OCI-LY1 (cell line): Measurements from ENCODE around the gene DIAPH1.
A peak's percentile ranks its signal among the peaks of the same experiment; 100 is the strongest.

ENCODE experiments used
- H2AFZ ChIP-seq: fragments of 200-600 bp; sonication (generic), shearing (Covaris generic); 2 replicates; pipeline ENCODE4 v1.6.0; 2014; ENCODE audit warnings: antibody characterized with exemption, mild to moderate bottlenecking, low read length
- H3F3A ChIP-seq: fragments of 200-600 bp; sonication (generic), shearing (Covaris generic); 2 replicates; pipeline ENCODE4 v1.6.0; 2014; ENCODE audit warnings: mild to moderate bottlenecking, antibody characterized with exemption, low read length, moderate library complexity; ENCODE audit not compliant: insufficient read depth
- H3K27ac ChIP-seq: fragments of 200-600 bp; sonication (generic); 2 replicates; pipeline ENCODE4 v1.5.1; 2014; ENCODE audit warnings: low read length, mixed run types, mild to moderate bottlenecking, low read depth; ENCODE audit not compliant: poor library complexity, severe bottlenecking
- H3K27me3 ChIP-seq: fragments of 200-600 bp; sonication (generic); 2 replicates; pipeline ENCODE4 v1.6.0; 2014; ENCODE audit warnings: antibody characterized with exemption, mild to moderate bottlenecking, low read length, moderate library complexity; ENCODE audit not compliant: insufficient read depth
- H3K36me3 ChIP-seq: fragments of 200-600 bp; sonication (generic); 2 replicates; pipeline ENCODE4 v1.6.1; 2014; ENCODE audit warnings: mild to moderate bottlenecking, antibody characterized with exemption, low read length, moderate library complexity, mixed read lengths; ENCODE audit not compliant: insufficient read depth
- H3K4me1 ChIP-seq: fragments of 200-600 bp; sonication (generic); 2 replicates; pipeline ENCODE4 v1.5.1; 2014; ENCODE audit warnings: mild to moderate bottlenecking, low read length, moderate library complexity; ENCODE audit not compliant: insufficient read depth, severe bottlenecking
- H3K4me2 ChIP-seq: fragments of 200-600 bp; sonication (generic), shearing (Covaris generic); 2 replicates; pipeline ENCODE4 v1.6.1; 2014; ENCODE audit warnings: low read length
- H3K4me3 ChIP-seq: fragments of 200-600 bp; sonication (generic); 2 replicates; pipeline ENCODE4 v1.5.1; 2014; ENCODE audit warnings: low read length, low read depth, mild to moderate bottlenecking, mixed read lengths; ENCODE audit not compliant: poor library complexity, severe bottlenecking
- H3K79me2 ChIP-seq: fragments of 200-600 bp; shearing (Covaris generic); 2 replicates; pipeline ENCODE4 v1.6.1; 2016; ENCODE audit warnings: mixed run types, low read length, mixed read lengths; ENCODE audit not compliant: insufficient read depth
- H3K9ac ChIP-seq: fragments of 200-600 bp; sonication (generic), shearing (Covaris generic); 2 replicates; pipeline ENCODE4 v1.6.1; 2014; ENCODE audit warnings: mild to moderate bottlenecking, low read length, mixed read lengths
- H3K9me2 ChIP-seq: fragments of 200-600 bp; sonication (generic), shearing (Covaris generic); 2 replicates; pipeline ENCODE4 v1.6.1; 2014; ENCODE audit warnings: low read depth, mild to moderate bottlenecking, low read length, mixed read lengths
- H3K9me3 ChIP-seq: fragments of 200-600 bp; shearing (Covaris generic); 2 replicates; pipeline ENCODE4 v1.6.1; 2014; ENCODE audit warnings: low read length, mixed read lengths
- H4K20me1 ChIP-seq: fragments of 200-600 bp; sonication (generic), shearing (Covaris generic); 2 replicates; pipeline ENCODE4 v1.6.0; 2016; ENCODE audit warnings: mild to moderate bottlenecking, low read length; ENCODE audit not compliant: insufficient read depth
- EZH2 ChIP-seq: fragments of 200-600 bp; sonication (generic), shearing (Covaris generic); IDR thresholded peaks from 2 replicates; pipeline ENCODE4 v1.8.0; 2017; ENCODE audit warnings: borderline replicate concordance, mixed run types, mild to moderate bottlenecking, antibody characterized with exemption, low read length, moderate library complexity, mixed read lengths
- TF ChIP-seq, protein P1 (sequence below): fragments of 200-600 bp; sonication (generic), shearing (Covaris generic); IDR thresholded peaks from 2 replicates; pipeline ENCODE4 v1.5.1; 2017; ENCODE audit warnings: mild to moderate bottlenecking, antibody characterized with exemption, low read length, moderate library complexity, mixed read lengths

DIAPH1 gene

DNA sequence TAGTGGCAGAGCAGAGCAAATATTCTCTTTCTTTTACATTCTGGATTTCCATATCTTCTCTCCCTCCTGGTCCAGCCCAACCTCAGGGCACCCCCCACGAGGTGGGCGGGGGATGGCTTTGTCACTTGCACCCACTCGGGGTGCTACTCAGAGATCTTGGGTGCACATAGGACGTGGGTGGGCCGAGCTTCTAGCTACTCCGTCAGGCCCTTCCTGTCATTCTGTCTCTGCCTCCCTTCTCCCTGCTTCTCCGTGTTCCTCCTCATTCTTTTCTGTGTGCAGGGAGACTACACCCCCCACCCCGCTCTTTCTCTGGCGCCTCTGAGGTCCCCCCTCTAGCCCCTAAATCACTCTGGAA lies 110.4 kb downstream of the DIAPH1 start:
- Histone ChIP-seq H3F3A (no peaks in the 10 kb centered on the region), H3K4me1 (peaks cover 83% of the 10 kb centered on the region), H3K79me2 (no peaks in the 10 kb centered on the region), H4K20me1 (no peaks in the 10 kb centered on the region), H3K4me2 (peak overlapping the region; percentile 86), H3K27ac (peak overlapping the region; percentile 90), H2AFZ (no peak overlapping the region), H3K9me3 (no peaks in the 10 kb centered on the region), H3K9ac (peak overlapping the region; percentile 48; the same call in 1 of the 2 replicates), H3K36me3 (no peaks in the 10 kb centered on the region), H3K4me3 (peak overlapping the region; percentile 56), H3K27me3 (no peaks in the 10 kb centered on the region), H3K9me2 (no peaks in the 10 kb centered on the region)
- TF ChIP-seq, protein P1, sequence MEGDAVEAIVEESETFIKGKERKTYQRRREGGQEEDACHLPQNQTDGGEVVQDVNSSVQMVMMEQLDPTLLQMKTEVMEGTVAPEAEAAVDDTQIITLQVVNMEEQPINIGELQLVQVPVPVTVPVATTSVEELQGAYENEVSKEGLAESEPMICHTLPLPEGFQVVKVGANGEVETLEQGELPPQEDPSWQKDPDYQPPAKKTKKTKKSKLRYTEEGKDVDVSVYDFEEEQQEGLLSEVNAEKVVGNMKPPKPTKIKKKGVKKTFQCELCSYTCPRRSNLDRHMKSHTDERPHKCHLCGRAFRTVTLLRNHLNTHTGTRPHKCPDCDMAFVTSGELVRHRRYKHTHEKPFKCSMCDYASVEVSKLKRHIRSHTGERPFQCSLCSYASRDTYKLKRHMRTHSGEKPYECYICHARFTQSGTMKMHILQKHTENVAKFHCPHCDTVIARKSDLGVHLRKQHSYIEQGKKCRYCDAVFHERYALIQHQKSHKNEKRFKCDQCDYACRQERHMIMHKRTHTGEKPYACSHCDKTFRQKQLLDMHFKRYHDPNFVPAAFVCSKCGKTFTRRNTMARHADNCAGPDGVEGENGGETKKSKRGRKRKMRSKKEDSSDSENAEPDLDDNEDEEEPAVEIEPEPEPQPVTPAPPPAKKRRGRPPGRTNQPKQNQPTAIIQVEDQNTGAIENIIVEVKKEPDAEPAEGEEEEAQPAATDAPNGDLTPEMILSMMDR, result no peak
- TF ChIP-seq EZH2, result no peak

DNA sequence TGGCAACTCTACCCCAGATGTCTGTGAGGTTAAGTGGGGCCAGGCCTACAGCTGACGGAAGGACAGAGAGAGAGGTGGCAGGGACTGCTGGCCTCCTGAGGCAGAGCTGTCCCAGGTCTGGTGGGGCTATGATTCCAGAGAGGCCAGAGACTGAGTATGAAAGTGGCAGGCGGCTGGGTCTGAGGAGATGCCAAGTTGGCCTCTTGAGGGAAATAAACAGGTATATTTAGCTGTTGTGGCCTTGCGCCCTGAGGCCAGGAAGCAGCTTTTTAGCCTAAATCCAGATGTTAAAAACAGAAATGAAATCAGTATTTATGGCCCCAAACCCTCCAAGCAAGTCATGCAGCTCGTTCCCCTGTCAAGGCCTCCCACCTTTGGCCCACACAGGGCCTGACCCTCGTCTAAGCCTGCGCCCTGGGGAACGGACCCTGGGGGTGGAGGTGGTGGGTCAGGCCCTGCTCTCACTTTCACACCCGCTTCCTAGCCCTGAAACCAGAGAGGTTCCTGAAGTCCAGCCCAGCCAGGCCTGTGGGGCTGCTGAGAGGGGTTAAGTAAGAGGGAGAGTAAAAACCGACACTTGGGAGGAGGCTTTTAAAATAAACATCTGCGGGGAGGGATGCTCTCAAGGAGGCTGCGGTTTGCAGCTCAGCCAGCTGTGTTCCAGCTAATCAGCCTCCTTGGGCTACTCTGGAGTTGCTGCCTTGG lies 111.3 kb downstream of the DIAPH1 start:
- peak overlapping the region; percentile 48 for H3K9ac ChIP-seq
- no peak for TF ChIP-seq EZH2
- TF ChIP-seq, protein P1, result no peak
- no peaks in the 10 kb centered on the region for H3K36me3 ChIP-seq
- peaks cover 75% of the 10 kb centered on the region for H3K4me1 ChIP-seq
- peak overlapping the region; percentile 56 for H3K4me3 ChIP-seq
- H2AFZ ChIP-seq, result no peak overlapping the region
- H3K27ac ChIP-seq, result peak overlapping the region; percentile 90
- no peaks in the 10 kb centered on the region for H4K20me1 ChIP-seq
- no peaks in the 10 kb centered on the region for H3K9me3 ChIP-seq
- no peaks in the 10 kb centered on the region for H3K79me2 ChIP-seq
- H3F3A ChIP-seq, result no peaks in the 10 kb centered on the region
- H3K27me3 ChIP-seq, result no peaks in the 10 kb centered on the region
- H3K9me2 ChIP-seq, result no peaks in the 10 kb centered on the region
- H3K4me2 ChIP-seq, result peak overlapping the region; percentile 86

DNA sequence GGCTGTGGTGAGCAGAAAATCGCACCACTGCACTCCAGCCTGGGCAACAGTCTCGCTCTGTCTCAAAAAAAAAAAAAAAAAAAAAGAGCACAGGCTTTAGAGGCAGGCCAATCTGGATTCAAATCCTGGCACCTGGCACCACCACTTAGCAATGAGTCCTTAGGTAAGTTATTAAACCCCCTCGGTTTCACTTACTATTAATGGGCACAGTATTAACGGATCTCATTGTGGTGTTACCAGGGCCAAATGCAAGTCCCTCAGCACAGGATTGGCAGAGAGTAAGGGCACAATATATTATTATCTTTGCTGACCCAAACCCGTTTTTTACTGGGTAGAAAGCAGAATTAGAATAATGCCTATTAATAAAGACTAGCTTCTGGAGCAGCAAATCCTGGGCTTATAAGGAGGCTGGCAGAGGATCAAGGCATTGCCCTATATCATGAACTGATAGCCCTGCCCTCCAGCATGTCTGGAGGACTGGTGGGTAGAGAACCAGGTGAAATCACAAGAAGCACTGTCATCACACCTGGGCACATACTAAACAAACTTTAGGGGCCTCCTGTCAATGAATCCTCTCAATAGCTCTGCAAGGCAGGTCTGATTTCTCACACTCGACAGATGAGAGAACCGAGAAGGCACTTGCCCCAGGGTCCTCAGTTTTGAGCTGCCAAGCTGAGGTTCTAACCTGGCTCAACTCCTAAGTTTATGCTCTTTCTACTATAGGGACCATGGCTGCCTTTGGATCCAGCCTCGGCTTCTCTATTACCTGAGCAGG lies 112.2 kb downstream of the DIAPH1 start:
- Histone ChIP-seq H3K27me3 (no peaks in the 10 kb centered on the region), H3K9ac (peak overlapping the region; percentile 48; the same call in 1 of the 2 replicates), H3F3A (no peaks in the 10 kb centered on the region), H3K27ac (peak overlapping the region; percentile 90), H3K79me2 (no peaks in the 10 kb centered on the region), H3K4me3 (no peak overlapping the region), H3K4me1 (peaks cover 65% of the 10 kb centered on the region), H4K20me1 (no peaks in the 10 kb centered on the region), H3K4me2 (peak overlapping the region; percentile 20; the same call in 1 of the 2 replicates), H2AFZ (no peak overlapping the region), H3K9me3 (no peaks in the 10 kb centered on the region), H3K36me3 (no peaks in the 10 kb centered on the region), H3K9me2 (no peaks in the 10 kb centered on the region)
- no peak for TF ChIP-seq EZH2
- TF ChIP-seq, protein P1, result no peak
